Gastroesophageal sphincter (tissue), 4 donors: ENCODE results near the gene HAUS8. TPM values are rescaled to one million over a fixed set of nuclear protein-coding genes. Genes with fewer than 3 reads are reported as not detected.
A peak's percentile ranks its signal among the peaks of the same experiment; 100 is the strongest.

Experiments
- ATAC-seq: fragments of 150-250 bp; one replicate; pipeline ENCODE4 v1.9.1; 2016; ENCODE audit warnings: mild to moderate bottlenecking, moderate library complexity
- H3K27ac ChIP-seq, 4 donors: fragments of 200-600 bp; sonication (generic) in 3 of 4; 1 replicate in 3 of 4; 2 replicates in 1 of 4; pipeline ENCODE4 v1.5.1; 2016 to 2019
- H3K27me3 ChIP-seq: fragments of 200-600 bp; sonication (generic); one replicate; pipeline ENCODE4 v1.5.1; 2019
- H3K36me3 ChIP-seq, 2 donors: fragments of 200-600 bp; sonication (generic); one replicate each; pipeline ENCODE4 v1.5.1; 2019; ENCODE audit warnings: control low read depth in 1 of 2
- H3K4me1 ChIP-seq, 3 donors: fragments of 200-600 bp; sonication (generic); 1 replicate in 2 of 3; 2 replicates in 1 of 3; pipeline ENCODE4 v1.5.1; 2016 to 2019; ENCODE audit warnings: control low read depth in 2 of 3
- H3K4me3 ChIP-seq, 2 donors: fragments of 200-600 bp; sonication (generic); one replicate each; pipeline ENCODE4 v1.5.1; 2019; ENCODE audit warnings: mild to moderate bottlenecking in 1 of 2, moderate library complexity in 1 of 2
- H3K9me3 ChIP-seq, 3 donors: fragments of 200-600 bp; sonication (generic); one replicate each; pipeline ENCODE4 v1.5.1; 2017 to 2019; ENCODE audit warnings: control low read depth in 2 of 3
- EP300 ChIP-seq: sonication (generic); formaldehyde crosslinking; IDR thresholded peaks from one replicate; pipeline ENCODE4 v1.6.1; 2017; ENCODE audit warnings: antibody characterized with exemption, mild to moderate bottlenecking
- POLR2A ChIP-seq, 2 donors: fragments of 450-650 bp; IDR thresholded peaks; one replicate each; pipeline ENCODE4 v1.6.1; 2017; ENCODE audit warnings: antibody characterized with exemption in 2 of 2, mild to moderate bottlenecking in 2 of 2, moderate library complexity in 1 of 2
- POLR2AphosphoS5 ChIP-seq: sonication (generic); formaldehyde crosslinking; IDR thresholded peaks from one replicate; pipeline ENCODE4 v1.6.1; 2017; ENCODE audit warnings: antibody characterized with exemption
- WGBS, 2 donors: methylation state at CpG; one replicate each; pipeline ENCODE4 v1.1.5; 2018; ENCODE audit warnings: low coverage in 1 of 2; 5-methylcytosine and 5-hydroxymethylcytosine counted together
- total RNA-seq, 4 donors: library from RNA; depleted of rRNA; stranded (reverse); fragments of >200 nt; gene quantifications; one replicate each; pipeline ENCODE4 v1.1.0, GENCODE V29; 2016
- TF ChIP-seq, protein P1 (sequence below), 4 experiments: fragments of 200-600 bp in 2 of 4; fragments of 450-650 bp in 2 of 4; sonication (generic) in 1 of 4; IDR thresholded peaks; one replicate each; pipeline ENCODE4 v1.5.1; 2017 to 2019; ENCODE audit warnings: antibody characterized with exemption in 4 of 4, mild to moderate bottlenecking in 2 of 4, moderate library complexity in 2 of 4

The HAUS8 gene
- total RNA-seq, 4 donors from 2014 or later: 3.2 to 6.4 (median 5.5) TPM

DNA sequence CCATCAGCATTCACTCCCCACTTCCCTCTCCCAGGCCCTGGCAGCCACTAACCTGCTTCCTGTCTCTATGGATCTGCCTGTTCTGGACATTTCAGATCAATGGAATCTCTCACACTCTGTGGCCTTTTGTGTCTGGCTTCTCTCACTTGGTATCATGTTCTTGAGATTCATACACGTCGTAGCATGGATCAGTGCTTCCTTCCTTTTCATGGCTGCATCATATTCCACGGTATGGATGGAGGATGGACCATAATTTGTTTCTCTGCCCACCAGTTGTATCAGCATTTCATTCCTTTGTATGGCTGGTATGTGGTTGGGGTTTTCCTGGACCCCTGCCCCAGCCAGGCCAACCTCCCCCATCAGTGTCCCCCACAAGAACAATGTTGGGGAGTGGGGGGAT, 36.5 kb upstream of the HAUS8 start:
- 92% methylated on average over 3 of the region's 3 CpGs; no CpG with 5 or more reads in 1 of the 2 donors for WGBS, 2 donors
- Histone ChIP-seq H3K4me1 (peaks cover 0 to 68% (median 27%) of the 10 kb centered on the region in 3 donors), H3K36me3 (peaks cover 0 to 34% of the 10 kb centered on the region in 2 donors), H3K27ac (peak overlapping the region in 1 of 4 donors; percentile 46), H3K9me3 (no peaks in the 10 kb centered on the region), H3K4me3 (no peak overlapping the region), H3K27me3 (no peaks in the 10 kb centered on the region)
- TF ChIP-seq POLR2A (IDR thresholded peaks at IDR 0.05) (no peak), POLR2AphosphoS5 (no peak), EP300 (no peak)
- TF ChIP-seq, protein P1, sequence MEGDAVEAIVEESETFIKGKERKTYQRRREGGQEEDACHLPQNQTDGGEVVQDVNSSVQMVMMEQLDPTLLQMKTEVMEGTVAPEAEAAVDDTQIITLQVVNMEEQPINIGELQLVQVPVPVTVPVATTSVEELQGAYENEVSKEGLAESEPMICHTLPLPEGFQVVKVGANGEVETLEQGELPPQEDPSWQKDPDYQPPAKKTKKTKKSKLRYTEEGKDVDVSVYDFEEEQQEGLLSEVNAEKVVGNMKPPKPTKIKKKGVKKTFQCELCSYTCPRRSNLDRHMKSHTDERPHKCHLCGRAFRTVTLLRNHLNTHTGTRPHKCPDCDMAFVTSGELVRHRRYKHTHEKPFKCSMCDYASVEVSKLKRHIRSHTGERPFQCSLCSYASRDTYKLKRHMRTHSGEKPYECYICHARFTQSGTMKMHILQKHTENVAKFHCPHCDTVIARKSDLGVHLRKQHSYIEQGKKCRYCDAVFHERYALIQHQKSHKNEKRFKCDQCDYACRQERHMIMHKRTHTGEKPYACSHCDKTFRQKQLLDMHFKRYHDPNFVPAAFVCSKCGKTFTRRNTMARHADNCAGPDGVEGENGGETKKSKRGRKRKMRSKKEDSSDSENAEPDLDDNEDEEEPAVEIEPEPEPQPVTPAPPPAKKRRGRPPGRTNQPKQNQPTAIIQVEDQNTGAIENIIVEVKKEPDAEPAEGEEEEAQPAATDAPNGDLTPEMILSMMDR (IDR thresholded peaks at IDR 0.05): no peak
- no peak for ATAC-seq

- WGBS, 2 donors: 100% methylated on average over 2 of the region's 10 CpGs; no CpG with 5 or more reads in 1 of the 2 donors
- no peaks in the 10 kb centered on the region for H3K9me3 ChIP-seq
- peaks cover 0 to 63% (median 27%) of the 10 kb centered on the region in 3 donors for H3K4me1 ChIP-seq
- ATAC-seq: no peak
- H3K27ac ChIP-seq: peak overlapping the region in 2 of 4 donors; percentile 47 to 81
- peaks cover 0 to 45% of the 10 kb centered on the region in 2 donors for H3K36me3 ChIP-seq
- H3K4me3 ChIP-seq: no peak overlapping the region
- no peaks in the 10 kb centered on the region for H3K27me3 ChIP-seq
- TF ChIP-seq POLR2AphosphoS5 (no peak), EP300 (no peak), POLR2A (IDR thresholded peaks at IDR 0.05) (no peak)
- TF ChIP-seq, protein P1 (IDR thresholded peaks at IDR 0.05): no peak
These were observed 35.3 kb upstream of the HAUS8 start for GRCh38 chr19:17110599-17110966.

DNA sequence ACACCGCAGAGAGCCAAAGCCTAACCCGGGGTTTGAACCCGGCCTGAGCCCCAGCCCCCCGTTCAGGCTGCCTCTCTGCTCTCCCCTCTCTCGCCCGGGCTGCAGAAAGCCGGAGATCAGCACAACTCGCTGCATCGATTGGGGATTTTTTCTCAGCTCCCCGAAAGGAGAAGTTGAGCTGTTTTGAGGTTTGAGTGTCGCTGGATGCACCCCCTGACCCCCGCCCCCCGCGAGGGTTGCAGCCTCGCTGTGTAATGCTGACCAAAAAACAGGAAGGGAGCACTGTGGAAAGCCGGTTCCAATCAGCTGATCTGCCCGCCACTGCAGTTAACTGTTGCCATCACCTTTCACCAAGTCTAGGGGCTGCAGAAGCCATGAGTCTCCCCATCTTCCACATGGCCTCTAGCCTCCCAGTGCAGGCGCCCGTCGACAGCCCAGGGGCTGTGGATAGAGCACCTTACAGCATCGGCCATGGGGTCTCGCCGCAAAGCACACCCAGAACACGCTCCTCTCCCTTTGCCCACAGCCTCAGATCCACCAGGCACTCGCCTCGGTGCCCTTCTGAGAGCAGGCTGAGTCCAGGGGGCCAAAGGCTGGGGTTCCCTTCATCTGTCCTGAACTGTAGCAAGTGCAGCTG, 34.8 kb upstream of the HAUS8 start:
- Histone ChIP-seq H3K27ac (peak overlapping the region in 3 of 4 donors; percentile 29 to 81 (median 47)), H3K27me3 (no peaks in the 10 kb centered on the region), H3K4me1 (peaks cover 0 to 63% (median 27%) of the 10 kb centered on the region in 3 donors), H3K4me3 (no peak overlapping the region), H3K36me3 (peaks cover 0 to 45% of the 10 kb centered on the region in 2 donors), H3K9me3 (no peaks in the 10 kb centered on the region)
- TF ChIP-seq, protein P1 (IDR thresholded peaks at IDR 0.05): no peak
- TF ChIP-seq POLR2AphosphoS5 (no peak), EP300 (no peak), POLR2A (IDR thresholded peaks at IDR 0.05) (no peak)
- no peak for ATAC-seq
- WGBS, 2 donors: 86% methylated on average over 12 of the region's 26 CpGs; no CpG with 5 or more reads in 1 of the 2 donors

DNA sequence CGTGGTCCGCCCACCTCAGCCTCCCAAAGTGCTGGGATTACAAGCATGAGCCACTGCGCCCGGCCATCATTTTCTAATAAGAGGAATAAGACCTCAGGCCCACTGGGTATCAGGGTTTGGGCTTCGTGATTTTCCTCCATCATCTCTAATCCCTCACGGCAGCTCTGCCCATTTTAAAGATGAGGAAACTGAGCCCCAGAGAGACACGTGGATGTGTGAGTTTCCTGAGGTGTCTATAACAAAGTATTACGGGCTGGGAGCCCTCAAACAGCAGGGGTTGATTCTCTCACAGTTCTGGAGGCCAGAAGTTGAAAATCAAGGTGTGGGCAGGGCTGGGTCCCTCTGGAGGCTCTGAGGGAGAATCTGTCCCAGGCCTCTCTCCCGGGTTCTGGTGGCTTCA, 34.0 kb upstream of the HAUS8 start:
- no peaks in the 10 kb centered on the region for H3K9me3 ChIP-seq
- peaks cover 0 to 55% (median 24%) of the 10 kb centered on the region in 3 donors for H3K4me1 ChIP-seq
- TF ChIP-seq POLR2AphosphoS5: no peak
- WGBS, 2 donors: 82 to 92% methylated on average over 6 to 7 of the region's 9 CpGs
- ATAC-seq: no peak
- H3K36me3 ChIP-seq: peaks cover 0 to 52% of the 10 kb centered on the region in 2 donors
- peak overlapping the region in 3 of 4 donors; percentile 29 to 81 (median 51) for H3K27ac ChIP-seq
- no peaks in the 10 kb centered on the region for H3K27me3 ChIP-seq
- no peak overlapping the region for H3K4me3 ChIP-seq

DNA sequence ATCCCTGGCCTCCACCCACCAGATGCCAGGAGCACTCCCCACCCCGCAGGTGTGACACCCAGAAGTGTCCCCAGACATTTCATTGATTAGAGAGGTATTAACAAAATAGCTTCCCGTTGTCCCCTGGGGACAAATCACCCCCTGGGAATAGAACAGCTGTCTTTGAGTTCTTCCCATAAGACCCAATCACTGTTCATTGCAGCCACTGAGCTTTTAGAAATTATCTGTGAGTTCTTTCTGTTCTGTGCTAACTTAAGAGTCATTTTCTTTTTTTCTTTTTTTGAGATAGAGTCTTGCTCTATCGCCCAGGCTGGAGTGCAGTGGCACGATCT, 33.2 kb upstream of the HAUS8 start:
- H3K4me1 ChIP-seq: peaks cover 0 to 46% (median 18%) of the 10 kb centered on the region in 3 donors
- H3K4me3 ChIP-seq: no peak overlapping the region
- no peak for ATAC-seq
- no peaks in the 10 kb centered on the region for H3K9me3 ChIP-seq
- no peaks in the 10 kb centered on the region for H3K27me3 ChIP-seq
- WGBS, 2 donors: 51 to 65% methylated on average over 2 to 3 of the region's 4 CpGs
- TF ChIP-seq, protein P1 (IDR thresholded peaks at IDR 0.05): no peak
- no peak for TF ChIP-seq EP300
- TF ChIP-seq POLR2AphosphoS5: no peak
- no peak for TF ChIP-seq POLR2A (IDR thresholded peaks at IDR 0.05)
- peak overlapping the region; percentile 47 to 86 (median 82) for H3K27ac ChIP-seq
- peaks cover 0 to 61% of the 10 kb centered on the region in 2 donors for H3K36me3 ChIP-seq
